ENCODE measurements around the gene PRKCE.

The PRKCE gene

GRCh38 chr2:46076875-46077274 lies 425.4 kb downstream of the PRKCE start:
- no peak for DNase-seq (ENCODE audit: extremely low read depth, low read depth)
- no peak for TF ChIP-seq CTCF (IDR thresholded peaks at IDR 0.05; ENCODE audit: low read depth, low read length)

- DNase-seq (ENCODE audit: extremely low read depth, low read depth), result no peak
- no peak for TF ChIP-seq CTCF (IDR thresholded peaks at IDR 0.05; ENCODE audit: low read depth, low read length)
These were observed 426.1 kb downstream of the PRKCE start for GRCh38 chr2:46077522-46078107.

GRCh38 chr2:46079985-46080560 lies 428.6 kb downstream of the PRKCE start:
- DNase-seq (ENCODE audit: extremely low read depth, low read depth), result no peak
- TF ChIP-seq CTCF (IDR thresholded peaks at IDR 0.05; ENCODE audit: low read depth, low read length), result no peak

- TF ChIP-seq CTCF (IDR thresholded peaks at IDR 0.05; ENCODE audit: low read depth, low read length), result no peak
- peak; percentile 99 for DNase-seq (ENCODE audit: extremely low read depth, low read depth)
These were observed 431.3 kb downstream of the PRKCE start for GRCh38 chr2:46082531-46083485.

- DNase-seq (ENCODE audit: extremely low read depth, low read depth), result no peak
- TF ChIP-seq CTCF (IDR thresholded peaks at IDR 0.05; ENCODE audit: low read depth, low read length), result no peak
These were observed 435.1 kb downstream of the PRKCE start for GRCh38 chr2:46086578-46087070.

- TF ChIP-seq CTCF (IDR thresholded peaks at IDR 0.05; ENCODE audit: low read depth, low read length), result no peak
- no peak for DNase-seq (ENCODE audit: extremely low read depth, low read depth)
These were observed 436.0 kb downstream of the PRKCE start for GRCh38 chr2:46087492-46087891.

- TF ChIP-seq CTCF (IDR thresholded peaks at IDR 0.05; ENCODE audit: low read depth, low read length), result peak; percentile 13; the same call in 1 of the 2 replicates
- no peak for DNase-seq (ENCODE audit: extremely low read depth, low read depth)
These were observed 439.5 kb downstream of the PRKCE start for GRCh38 chr2:46091004-46091403.

Data from AG09319 (cell line).